ENCODE results near the gene LPP. TPM values are rescaled to one million over a fixed set of nuclear protein-coding genes. Genes with fewer than 3 reads are reported as not detected.

The LPP gene
- total RNA-seq, 1 experiment from 2014 or later: 20.4 TPM

GRCh38 chr3:188584162-188584529 lies 430.2 kb downstream of the LPP start:
- ATAC-seq (peak; percentile 64), DNase-seq (peak; percentile 68)
- intact Hi-C loops (cut with micrococcal nuclease): loop anchor here (10.0 kb wide), 2 partner anchors 219 to 839 kb away; partner anchors contain the start of gene BCL6
- ChIA-PET POLR2A (ENCODE audit: unreplicated experiment) (interaction anchor here (0.6 kb wide), 1 partner anchor 10 kb away, joined by 5 read pairs; no protein-coding TSS in a partner anchor), CTCF (interaction anchor here (0.6 to 1.1 kb wide), 2 partner anchors 843 to 1445 kb away, joined by 3 to 5 read pairs; no protein-coding TSS in a partner anchor)
- Histone ChIP-seq H3K27me3 (ENCODE audit: low read length) (no peaks in the 10 kb centered on the region), H3K27ac (ENCODE audit: low read length) (peak overlapping the region; percentile 88), H4K20me1 (ENCODE audit: low read length) (no peaks in the 10 kb centered on the region), H3K79me2 (ENCODE audit: low read length) (no peaks in the 10 kb centered on the region), H3K9ac (ENCODE audit: low read length) (peak overlapping the region; percentile 58), H3K4me2 (ENCODE audit: low read length) (peak overlapping the region; percentile 82), H3K4me1 (ENCODE audit: insufficient read depth, low read length) (peaks cover 29% of the 10 kb centered on the region), H3K9me3 (ENCODE audit: low read length) (no peaks in the 10 kb centered on the region), H3K4me3 (ENCODE audit: low read length) (peak overlapping the region; percentile 39), H3K36me3 (ENCODE audit: low read depth, low read length) (no peaks in the 10 kb centered on the region), H2AFZ (ENCODE audit: low read length) (no peak overlapping the region), H3K9me2 (replicated peaks; ENCODE audit: low read length) (no peaks in the 10 kb centered on the region), H3F3A (ENCODE audit: low read length, unreplicated experiment) (peaks cover 10% of the 10 kb centered on the region)
- no TSS peak for BruUV-seq (replicated peaks)
- TF ChIP-seq EZH2 (IDR thresholded peaks at IDR 0.05; ENCODE audit: low read length, unreplicated experiment) (no peak), CTCF (conservative IDR thresholded peaks at IDR 0.05; ENCODE audit: low read depth, low read length) (no peak), EZH2phosphoT487 (IDR thresholded peaks at IDR 0.05; ENCODE audit: borderline replicate concordance, low read length) (no peak)

GRCh38 chr3:188584958-188585689 lies 431.2 kb downstream of the LPP start:
- Histone ChIP-seq H3K4me3 (ENCODE audit: low read length) (peak overlapping the region; percentile 39), H2AFZ (ENCODE audit: low read length) (no peak overlapping the region), H4K20me1 (ENCODE audit: low read length) (no peaks in the 10 kb centered on the region), H3K9me3 (ENCODE audit: low read length) (no peaks in the 10 kb centered on the region), H3K79me2 (ENCODE audit: low read length) (no peaks in the 10 kb centered on the region), H3K4me2 (ENCODE audit: low read length) (peak overlapping the region; percentile 82), H3K27me3 (ENCODE audit: low read length) (no peaks in the 10 kb centered on the region), H3K9ac (ENCODE audit: low read length) (peak overlapping the region; percentile 58; the same call in 1 of the 2 replicates), H3K4me1 (ENCODE audit: insufficient read depth, low read length) (peaks cover 29% of the 10 kb centered on the region), H3K36me3 (ENCODE audit: low read depth, low read length) (no peaks in the 10 kb centered on the region), H3F3A (ENCODE audit: low read length, unreplicated experiment) (peaks cover 10% of the 10 kb centered on the region), H3K9me2 (replicated peaks; ENCODE audit: low read length) (no peaks in the 10 kb centered on the region), H3K27ac (ENCODE audit: low read length) (peak overlapping the region; percentile 88)
- TF ChIP-seq CTCF (conservative IDR thresholded peaks at IDR 0.05; ENCODE audit: low read depth, low read length) (peak; percentile 32; the same call in 1 of the 2 replicates), EZH2 (IDR thresholded peaks at IDR 0.05; ENCODE audit: low read length, unreplicated experiment) (no peak), EZH2phosphoT487 (IDR thresholded peaks at IDR 0.05; ENCODE audit: borderline replicate concordance, low read length) (no peak)
- DNase-seq (peak; percentile 53), ATAC-seq (peak; percentile 45)
- BruUV-seq (replicated peaks): no TSS peak
- CTCF ChIA-PET: interaction anchor here (0.6 to 1.1 kb wide), 4 partner anchors 222 to 844 kb away, joined by 3 to 8 read pairs (median 4); no protein-coding TSS in a partner anchor
- POLR2A ChIA-PET (ENCODE audit: unreplicated experiment): no interaction called here
- intact Hi-C loops (cut with micrococcal nuclease): loop anchor here (10.0 kb wide), 2 partner anchors 220 to 840 kb away; partner anchors contain the start of gene BCL6

DNA sequence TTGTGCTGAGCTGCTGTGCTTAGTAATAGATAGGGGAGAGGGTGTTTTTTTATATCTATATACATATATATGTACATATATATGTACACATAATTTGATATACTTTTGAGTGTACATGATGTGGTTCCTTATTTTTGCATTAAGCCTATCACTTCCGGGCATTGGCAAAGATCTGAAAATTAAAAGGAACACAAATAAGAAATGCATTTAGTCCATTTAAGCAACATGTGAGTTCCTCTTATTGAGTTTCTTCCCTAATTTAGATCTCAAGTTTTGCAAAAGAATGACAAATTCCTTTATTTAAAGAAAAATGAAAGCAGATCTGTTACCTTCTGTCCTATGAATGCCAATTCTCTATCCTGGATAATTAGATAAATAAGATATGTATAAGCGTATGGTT lies 435.1 kb downstream of the LPP start:
- no peaks in the 10 kb centered on the region for H3K79me2 ChIP-seq (ENCODE audit: low read length)
- ATAC-seq (no peak), DNase-seq (no peak)
- no peaks in the 10 kb centered on the region for H3K9me2 ChIP-seq (replicated peaks; ENCODE audit: low read length)
- POLR2A ChIA-PET (ENCODE audit: unreplicated experiment): interaction anchor here (0.5 kb wide), 1 partner anchor 382 kb away, joined by 3 read pairs; no protein-coding TSS in a partner anchor
- no peak overlapping the region for H2AFZ ChIP-seq (ENCODE audit: low read length)
- BruUV-seq (replicated peaks): no TSS peak
- H3K4me1 ChIP-seq (ENCODE audit: insufficient read depth, low read length): peaks cover 22% of the 10 kb centered on the region
- H4K20me1 ChIP-seq (ENCODE audit: low read length): no peaks in the 10 kb centered on the region
- no peak overlapping the region for H3K4me3 ChIP-seq (ENCODE audit: low read length)
- TF ChIP-seq EZH2phosphoT487 (IDR thresholded peaks at IDR 0.05; ENCODE audit: borderline replicate concordance, low read length) (no peak), EZH2 (IDR thresholded peaks at IDR 0.05; ENCODE audit: low read length, unreplicated experiment) (no peak), CTCF (conservative IDR thresholded peaks at IDR 0.05; ENCODE audit: low read depth, low read length) (no peak)
- no peaks in the 10 kb centered on the region for H3K27me3 ChIP-seq (ENCODE audit: low read length)
- H3K9me3 ChIP-seq (ENCODE audit: low read length): no peaks in the 10 kb centered on the region
- intact Hi-C loops (cut with micrococcal nuclease): loop anchor here (10.0 kb wide), 2 partner anchors 224 to 844 kb away; partner anchors contain the start of gene BCL6
- no peaks in the 10 kb centered on the region for H3F3A ChIP-seq (ENCODE audit: low read length, unreplicated experiment)
- no peak overlapping the region for H3K9ac ChIP-seq (ENCODE audit: low read length)
- no peak overlapping the region for H3K27ac ChIP-seq (ENCODE audit: low read length)
- H3K4me2 ChIP-seq (ENCODE audit: low read length): no peak overlapping the region
- CTCF ChIA-PET: no interaction called here
- H3K36me3 ChIP-seq (ENCODE audit: low read depth, low read length): no peaks in the 10 kb centered on the region

All from PC-3 (cell line).